Measurements from ENCODE around the gene STK10.
A peak's percentile ranks its signal among the peaks of the same experiment; 100 is the strongest.

The STK10 gene

GRCh38 chr5:172104021-172104420 is 84.0 kb downstream of the STK10 start:
- TF ChIP-seq SNAI2 (CRISPR knock-in tag; IDR thresholded peaks at IDR 0.05) = no peak
- ATAC-seq = no peak

- peak; percentile 81 for ATAC-seq
- no peak for TF ChIP-seq CSRNP3 (CRISPR knock-in tag; IDR thresholded peaks at IDR 0.05)
- no peak for TF ChIP-seq GLIS3 (CRISPR knock-in tag; IDR thresholded peaks at IDR 0.05)
- TF ChIP-seq ZC3H10 (CRISPR knock-in tag; IDR thresholded peaks at IDR 0.05) = no peak
- no peak for TF ChIP-seq ZNF8 (CRISPR knock-in tag; IDR thresholded peaks at IDR 0.05)
- TF ChIP-seq ZFP3 (CRISPR knock-in tag; IDR thresholded peaks at IDR 0.05) = no peak
- TF ChIP-seq BACH2 (CRISPR knock-in tag; IDR thresholded peaks at IDR 0.05; ENCODE audit: borderline replicate concordance) = no peak
- no peak for TF ChIP-seq PATZ1 (CRISPR knock-in tag; IDR thresholded peaks at IDR 0.05; ENCODE audit: borderline replicate concordance)
Measured at GRCh38 chr5:172102913-172103626, 85.0 kb downstream of the STK10 start.

GRCh38 chr5:172102218-172102870 is 85.7 kb downstream of the STK10 start:
- peak; percentile 5; the same call in 2 of the 3 replicates for ATAC-seq
- TF ChIP-seq ZFP3 (CRISPR knock-in tag; IDR thresholded peaks at IDR 0.05) (no peak), SNAI2 (CRISPR knock-in tag; IDR thresholded peaks at IDR 0.05) (no peak), ZNF70 (CRISPR knock-in tag; IDR thresholded peaks at IDR 0.05) (no peak), CSDC2 (CRISPR knock-in tag; IDR thresholded peaks at IDR 0.05) (no peak), OSR1 (CRISPR knock-in tag; IDR thresholded peaks at IDR 0.05) (no peak), BACH2 (CRISPR knock-in tag; IDR thresholded peaks at IDR 0.05; ENCODE audit: borderline replicate concordance) (no peak), ZNF8 (CRISPR knock-in tag; IDR thresholded peaks at IDR 0.05) (no peak), ZC3H10 (CRISPR knock-in tag; IDR thresholded peaks at IDR 0.05) (no peak), PATZ1 (CRISPR knock-in tag; IDR thresholded peaks at IDR 0.05; ENCODE audit: borderline replicate concordance) (no peak), TSHZ2 (CRISPR knock-in tag; IDR thresholded peaks at IDR 0.05) (no peak), RARB (CRISPR knock-in tag; IDR thresholded peaks at IDR 0.05) (no peak), ZNF565 (CRISPR knock-in tag; conservative IDR thresholded peaks at IDR 0.05; ENCODE audit: low read depth) (no peak), POU6F1 (CRISPR knock-in tag; IDR thresholded peaks at IDR 0.05; ENCODE audit: borderline replicate concordance, low read depth) (no peak), ARNTL (CRISPR knock-in tag; IDR thresholded peaks at IDR 0.05; ENCODE audit: borderline replicate concordance, low read depth) (no peak), CREB5 (CRISPR knock-in tag; IDR thresholded peaks at IDR 0.05; ENCODE audit: low read depth) (no peak)
